Progenitor cell of endocrine pancreas (in vitro differentiated cells): ENCODE data around the gene ABI3BP. TPM values are rescaled to one million over a fixed set of nuclear protein-coding genes. Genes with fewer than 3 reads are reported as not detected.
A peak's percentile ranks its signal among the peaks of the same experiment; 100 is the strongest.

ENCODE experiments used
- DNase-seq: peaks from one replicate; pipeline ENCODE4 v3.0.0; 2021; ENCODE audit warnings: low spot score; ENCODE audit not compliant: unreplicated experiment
- H3K27ac Mint-ChIP-seq: 2 replicates; pipeline ENCODE4 v1.8.0; 2021; ENCODE audit warnings: mild to moderate bottlenecking, moderate library complexity, mixed read lengths
- H3K27me3 Mint-ChIP-seq: 2 replicates; pipeline ENCODE4 v1.8.0; 2021; ENCODE audit warnings: mixed read lengths
- H3K36me3 Mint-ChIP-seq: 2 replicates; pipeline ENCODE4 v1.8.0; 2022; ENCODE audit warnings: mixed read lengths; ENCODE audit not compliant: insufficient read depth
- H3K4me1 Mint-ChIP-seq: 2 replicates; pipeline ENCODE4 v1.8.0; 2021; ENCODE audit warnings: low read depth, mixed read lengths
- H3K4me3 Mint-ChIP-seq: 2 replicates; pipeline ENCODE4 v1.8.0; 2021; ENCODE audit warnings: low read depth, mild to moderate bottlenecking, moderate library complexity, mixed read lengths
- H3K9me3 Mint-ChIP-seq: 2 replicates; pipeline ENCODE4 v1.8.0; 2021; ENCODE audit warnings: low read depth, mixed read lengths
- total RNA-seq: library from RNA; stranded (reverse); gene quantifications from 2 replicates; pipeline ENCODE4 v1.2.1, GENCODE V29; 2021
- TF ChIP-seq, protein P1 (sequence below): fragments of 200-600 bp; sonication (generic); IDR thresholded peaks from one replicate; pipeline ENCODE4 v1.5.0; 2021; ENCODE audit warnings: antibody characterized with exemption, mild to moderate bottlenecking; ENCODE audit not compliant: unreplicated experiment

ABI3BP gene
- total RNA-seq, 1 donor from 2014 or later = not detected

DNA sequence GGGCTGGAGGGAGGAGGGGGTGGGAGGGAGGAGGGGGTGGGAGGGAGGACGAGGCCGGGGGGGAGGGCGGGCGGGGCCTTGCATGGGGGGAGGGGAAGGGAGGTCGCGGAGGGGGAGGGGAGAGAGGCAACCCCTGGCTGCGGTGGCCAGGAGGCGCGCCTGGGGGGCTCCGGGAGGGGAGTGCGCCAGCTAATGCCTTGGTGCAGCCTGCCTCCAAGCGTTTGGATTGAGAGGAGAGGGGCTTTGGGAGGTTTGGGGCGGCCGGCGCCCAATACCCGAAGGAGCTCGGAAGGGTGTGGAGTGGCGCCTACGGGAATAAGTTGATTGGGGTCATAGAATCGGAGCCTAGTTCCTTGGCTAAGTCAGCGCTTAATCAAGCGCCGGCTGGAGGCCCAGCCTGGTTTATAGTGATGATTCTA is 283.4 kb downstream of the ABI3BP start:
- Mint-ChIP-seq H3K9me3 (peaks cover 6% of the 10 kb centered on the region), H3K36me3 (peaks cover 15% of the 10 kb centered on the region), H3K27ac (peak overlapping the region; percentile 97), H3K4me3 (peak overlapping the region; percentile 88), H3K4me1 (peaks cover 22% of the 10 kb centered on the region), H3K27me3 (peaks cover 38% of the 10 kb centered on the region)
- TF ChIP-seq, protein P1, sequence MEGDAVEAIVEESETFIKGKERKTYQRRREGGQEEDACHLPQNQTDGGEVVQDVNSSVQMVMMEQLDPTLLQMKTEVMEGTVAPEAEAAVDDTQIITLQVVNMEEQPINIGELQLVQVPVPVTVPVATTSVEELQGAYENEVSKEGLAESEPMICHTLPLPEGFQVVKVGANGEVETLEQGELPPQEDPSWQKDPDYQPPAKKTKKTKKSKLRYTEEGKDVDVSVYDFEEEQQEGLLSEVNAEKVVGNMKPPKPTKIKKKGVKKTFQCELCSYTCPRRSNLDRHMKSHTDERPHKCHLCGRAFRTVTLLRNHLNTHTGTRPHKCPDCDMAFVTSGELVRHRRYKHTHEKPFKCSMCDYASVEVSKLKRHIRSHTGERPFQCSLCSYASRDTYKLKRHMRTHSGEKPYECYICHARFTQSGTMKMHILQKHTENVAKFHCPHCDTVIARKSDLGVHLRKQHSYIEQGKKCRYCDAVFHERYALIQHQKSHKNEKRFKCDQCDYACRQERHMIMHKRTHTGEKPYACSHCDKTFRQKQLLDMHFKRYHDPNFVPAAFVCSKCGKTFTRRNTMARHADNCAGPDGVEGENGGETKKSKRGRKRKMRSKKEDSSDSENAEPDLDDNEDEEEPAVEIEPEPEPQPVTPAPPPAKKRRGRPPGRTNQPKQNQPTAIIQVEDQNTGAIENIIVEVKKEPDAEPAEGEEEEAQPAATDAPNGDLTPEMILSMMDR = peak; percentile 28
- DNase-seq = peak; percentile 59

DNA sequence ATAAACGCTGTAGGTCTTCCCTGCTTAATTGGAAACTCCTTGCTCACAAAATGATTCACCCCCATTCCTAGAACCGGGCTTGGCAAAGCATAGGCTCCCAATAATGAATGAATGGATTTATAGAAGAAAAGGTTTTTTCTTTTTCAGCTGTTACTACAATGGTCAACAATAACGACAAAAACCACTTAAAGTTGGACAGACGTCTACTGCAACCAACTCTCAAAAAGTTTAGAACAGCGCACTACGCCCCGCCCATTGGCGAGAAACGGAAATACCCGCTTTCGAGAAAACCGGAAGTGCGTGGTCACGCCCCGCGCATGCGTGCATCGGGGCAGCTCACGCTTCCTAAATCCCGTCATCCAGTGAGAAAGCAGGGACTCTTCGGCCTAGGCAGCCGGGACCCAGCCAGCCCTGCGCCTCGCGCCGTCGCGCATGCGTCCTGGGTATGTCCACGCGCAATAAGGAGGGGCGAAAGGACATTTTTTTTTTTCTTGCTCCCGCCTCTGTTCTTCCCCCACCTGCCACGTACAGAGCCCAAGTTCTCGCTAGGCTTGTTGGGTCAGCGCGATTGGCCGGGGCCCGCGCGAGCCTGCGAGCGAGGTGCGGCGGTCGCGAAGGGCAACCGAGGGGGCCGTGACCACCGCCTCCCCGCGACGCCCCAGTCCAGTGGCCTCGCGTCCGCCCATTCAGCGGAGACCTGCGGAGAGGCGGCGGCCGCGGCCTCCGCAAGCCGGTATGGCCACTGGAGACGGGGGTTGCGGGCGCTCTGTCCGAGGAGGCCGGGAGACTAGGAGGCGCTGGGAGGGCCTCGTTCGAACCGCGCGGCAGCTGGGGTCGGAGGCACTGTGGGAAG is 284.0 kb downstream of the ABI3BP start, which contains the start of gene TFG:
Gene TFG, plus strand, starts transcription at position 506 of the 853 bp plus-strand sequence. CDS start 4,192 bp downstream, outside the sequence.
- Mint-ChIP-seq H3K36me3 (peaks cover 14% of the 10 kb centered on the region), H3K9me3 (peaks cover 6% of the 10 kb centered on the region), H3K27me3 (peaks cover 38% of the 10 kb centered on the region), H3K4me1 (peaks cover 21% of the 10 kb centered on the region), H3K27ac (peak within 1 kb of the TSS; percentile 97), H3K4me3 (peak within 1 kb of the TSS; percentile 88)
- DNase-seq = peak; percentile 97
- TF ChIP-seq, protein P1 = no peak

DNA sequence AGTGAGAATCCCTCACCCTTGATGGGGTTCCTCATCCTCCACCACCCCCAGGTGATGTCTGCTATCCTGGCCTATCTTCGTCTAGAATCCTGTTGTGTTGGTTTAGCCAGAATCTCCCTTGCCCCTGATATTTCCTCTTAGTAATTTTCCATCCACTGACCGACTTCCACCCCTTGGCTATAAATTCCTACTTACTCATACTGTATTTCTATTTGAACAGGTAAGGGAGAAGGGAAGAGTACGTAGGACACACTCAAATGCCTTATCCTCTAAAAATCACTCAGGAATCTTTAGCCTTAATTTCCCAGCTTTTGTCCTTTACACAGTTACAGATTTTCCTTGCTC is 284.6 kb downstream of the ABI3BP start:
- Mint-ChIP-seq H3K27ac (peak overlapping the region; percentile 94), H3K27me3 (peaks cover 39% of the 10 kb centered on the region), H3K4me3 (peak overlapping the region; percentile 88), H3K9me3 (peaks cover 6% of the 10 kb centered on the region), H3K36me3 (peaks cover 12% of the 10 kb centered on the region), H3K4me1 (peaks cover 21% of the 10 kb centered on the region)
- DNase-seq = no peak
- TF ChIP-seq, protein P1 = no peak

DNA sequence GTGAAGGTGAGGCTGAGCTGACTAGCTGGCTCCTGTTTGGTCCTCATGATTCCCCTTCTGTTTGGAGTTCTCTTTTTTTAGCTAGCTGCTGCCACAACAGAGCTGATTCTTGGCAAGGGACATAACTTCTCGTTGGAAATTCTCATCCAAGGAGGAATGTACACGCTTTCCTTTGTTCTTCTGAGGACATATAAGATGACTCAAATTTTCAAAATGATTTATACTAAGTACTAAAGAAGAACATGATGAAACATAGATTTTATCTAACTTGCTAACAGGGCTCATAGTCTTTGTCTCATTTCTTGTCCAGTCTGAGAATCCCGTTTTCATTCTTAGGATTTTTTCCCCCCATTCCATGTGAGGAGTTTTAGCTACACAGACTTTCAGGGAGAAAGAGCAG is 286.9 kb downstream of the ABI3BP start:
- Mint-ChIP-seq H3K36me3 (peaks cover 5% of the 10 kb centered on the region), H3K4me1 (peaks cover 9% of the 10 kb centered on the region), H3K27ac (no peak overlapping the region), H3K27me3 (peaks cover 44% of the 10 kb centered on the region), H3K4me3 (no peak overlapping the region), H3K9me3 (peaks cover 6% of the 10 kb centered on the region)
- DNase-seq = no peak
- TF ChIP-seq, protein P1 = no peak

DNA sequence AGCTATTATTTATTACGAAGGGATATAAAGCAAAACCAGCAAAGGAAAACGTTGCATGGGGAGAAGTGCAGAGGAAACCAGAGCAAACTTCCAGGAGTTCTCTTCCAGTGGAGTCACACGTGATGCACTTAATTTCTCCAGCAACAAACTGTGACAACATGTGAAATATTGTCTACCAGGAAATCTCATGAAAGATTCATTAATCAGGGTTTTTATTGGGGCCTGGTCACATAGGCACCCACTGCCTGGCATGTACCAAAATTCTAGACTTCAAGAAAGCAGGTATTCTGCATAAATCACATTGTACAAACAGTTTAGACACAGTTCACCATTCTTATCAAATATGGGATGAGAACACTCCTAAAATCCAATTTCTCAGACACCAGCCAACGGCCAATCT is 289.4 kb downstream of the ABI3BP start:
- no peak for DNase-seq
- Mint-ChIP-seq H3K9me3 (peaks cover 4% of the 10 kb centered on the region), H3K4me3 (no peak overlapping the region), H3K27ac (no peak overlapping the region), H3K27me3 (peaks cover 43% of the 10 kb centered on the region), H3K4me1 (peaks cover 6% of the 10 kb centered on the region), H3K36me3 (peaks cover 2% of the 10 kb centered on the region)
- TF ChIP-seq, protein P1 = no peak
